GM18517 (cell line): ENCODE measurements around the gene THSD4.
"Not testable (repeated sequence)": the region's sequence is repeated elsewhere in the genome, so short reads cannot be mapped to it uniquely, and the experiment has no call there.

ENCODE experiments used
- ATAC-seq: cut with Tn5 transposase; IDR thresholded peaks from one replicate; pipeline ENCODE4 v1.9.1; 2021; ENCODE audit warnings: mild to moderate bottlenecking, moderate library complexity; ENCODE audit not compliant: unreplicated experiment

THSD4 gene

DNA sequence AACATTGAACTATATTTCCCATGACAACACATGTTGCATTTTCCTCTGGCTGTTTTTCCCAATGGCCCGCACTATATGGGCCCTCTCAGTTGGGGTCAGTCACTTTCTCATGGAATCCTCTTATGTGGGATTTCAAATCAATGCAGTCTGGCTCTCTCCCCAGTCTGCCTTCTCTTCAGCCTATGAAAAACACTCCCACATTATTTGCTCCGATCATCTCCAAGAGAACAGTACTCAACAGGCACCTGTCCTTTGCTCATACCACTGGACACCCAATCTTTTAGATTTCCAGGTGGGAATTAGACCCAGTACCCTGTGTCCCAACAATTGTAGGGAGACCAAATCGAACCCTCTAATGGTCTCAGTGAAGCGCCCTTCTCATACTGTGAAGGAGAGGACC, 251.3 kb downstream of the THSD4 start:
- ATAC-seq: no peak

GRCh38 chr15:71366926-71367325, 251.7 kb downstream of the THSD4 start:
- ATAC-seq: no peak

GRCh38 chr15:71367737-71368136, 252.5 kb downstream of the THSD4 start:
- not testable (repeated sequence) for ATAC-seq

DNA sequence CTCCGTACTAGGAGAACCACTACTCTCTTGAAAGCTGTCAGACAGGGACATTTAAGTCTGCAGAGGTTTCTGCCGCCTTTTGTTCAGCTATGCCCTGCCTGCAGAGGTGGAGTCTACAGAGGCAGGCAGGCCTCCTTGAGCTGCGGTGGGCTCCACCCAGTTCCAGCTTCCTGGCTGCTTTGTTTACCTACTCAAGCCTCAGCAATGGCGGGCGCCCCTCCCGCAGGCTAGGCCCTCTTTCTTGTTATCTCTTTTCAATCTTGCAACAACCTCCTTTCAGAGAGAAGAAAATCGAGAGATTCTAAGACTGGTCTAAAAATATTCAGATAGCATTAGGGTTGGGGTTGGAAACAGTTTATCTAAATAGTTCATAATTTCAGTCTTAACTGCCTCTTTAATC, 257.5 kb downstream of the THSD4 start:
- ATAC-seq: not testable (repeated sequence)

DNA sequence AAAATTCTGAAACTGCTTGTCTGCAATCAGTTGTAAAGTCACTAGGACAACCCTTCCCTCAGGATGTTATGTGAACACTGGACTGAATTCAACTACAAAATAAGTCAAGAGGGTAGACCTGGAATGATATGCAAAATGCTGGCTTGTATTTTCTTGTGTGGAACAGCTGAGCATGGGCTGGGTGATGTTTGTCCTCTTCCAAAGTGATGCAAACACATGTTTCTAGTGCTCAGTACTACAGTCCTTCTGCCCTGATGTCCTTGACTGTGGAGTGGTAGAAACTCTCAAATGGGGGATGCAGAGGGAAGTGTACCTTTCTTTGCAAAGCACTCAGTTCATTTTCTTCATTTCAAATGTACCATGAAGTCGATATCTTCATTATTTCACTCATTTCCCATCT, 258.6 kb downstream of the THSD4 start:
- no peak for ATAC-seq

GRCh38 chr15:71374607-71375352, 259.5 kb downstream of the THSD4 start:
- ATAC-seq: no peak

GRCh38 chr15:71375934-71376333, 260.7 kb downstream of the THSD4 start:
- ATAC-seq: no peak

DNA sequence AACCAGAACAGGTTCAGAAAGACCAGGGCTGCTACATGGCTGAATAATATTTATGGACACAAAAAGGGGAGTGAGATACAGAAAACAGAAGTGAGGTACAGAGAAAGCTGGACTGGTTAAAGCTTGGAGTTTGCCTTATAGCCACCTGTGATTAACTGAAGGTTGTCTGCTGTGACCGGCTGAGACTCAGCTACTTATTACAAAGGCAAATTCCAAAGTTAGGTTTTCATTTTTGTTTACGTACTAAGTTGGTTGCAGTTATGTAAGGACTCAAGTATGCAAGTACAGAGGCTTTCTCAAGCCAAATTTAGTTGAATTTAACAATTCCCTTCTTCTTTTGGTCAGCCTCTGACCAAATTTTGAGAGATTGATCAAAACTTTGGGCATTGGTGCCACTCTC, 264.6 kb downstream of the THSD4 start:
- no peak for ATAC-seq

DNA sequence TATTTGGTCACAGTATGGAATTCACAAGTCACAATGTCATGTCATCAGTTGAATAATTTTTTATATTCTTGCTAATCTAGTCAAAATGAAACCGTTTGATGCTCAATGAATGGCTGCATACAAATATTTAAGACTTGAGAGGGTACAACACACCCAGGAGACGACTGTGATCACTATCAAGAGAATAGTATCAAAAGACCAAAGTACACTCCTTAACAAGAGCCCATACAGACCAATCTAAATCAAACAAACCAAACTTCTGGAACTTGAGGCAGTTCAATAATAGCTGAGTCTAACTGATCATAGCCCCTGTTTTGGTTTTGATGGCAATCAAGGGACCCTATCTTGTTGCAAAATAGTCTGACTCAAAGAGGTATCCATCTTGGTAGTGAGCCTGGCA, 265.1 kb downstream of the THSD4 start:
- no peak for ATAC-seq

- ATAC-seq: no peak
Observed at GRCh38 chr15:71384501-71384900, 269.2 kb downstream of the THSD4 start.

GRCh38 chr15:71385026-71385425, 269.8 kb downstream of the THSD4 start:
- no peak for ATAC-seq

DNA sequence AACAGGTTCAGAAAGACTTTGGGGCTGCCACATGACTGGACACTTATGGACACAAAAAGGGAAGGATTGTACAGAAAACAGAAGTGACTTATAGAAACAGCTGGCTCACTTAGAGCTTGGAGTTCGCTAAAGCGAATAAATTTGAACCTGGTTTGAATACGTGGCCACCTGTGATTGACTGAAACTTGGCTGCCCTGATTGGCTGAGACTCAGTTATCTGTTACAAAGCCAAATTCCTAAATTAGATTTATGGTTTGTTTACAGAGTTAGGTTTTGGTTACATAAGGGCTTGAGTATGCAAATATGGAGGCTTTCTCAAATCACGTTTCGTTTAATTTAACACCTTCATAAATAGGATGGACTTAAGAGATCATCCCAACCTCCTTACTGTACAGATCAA, 270.2 kb downstream of the THSD4 start:
- ATAC-seq: no peak

DNA sequence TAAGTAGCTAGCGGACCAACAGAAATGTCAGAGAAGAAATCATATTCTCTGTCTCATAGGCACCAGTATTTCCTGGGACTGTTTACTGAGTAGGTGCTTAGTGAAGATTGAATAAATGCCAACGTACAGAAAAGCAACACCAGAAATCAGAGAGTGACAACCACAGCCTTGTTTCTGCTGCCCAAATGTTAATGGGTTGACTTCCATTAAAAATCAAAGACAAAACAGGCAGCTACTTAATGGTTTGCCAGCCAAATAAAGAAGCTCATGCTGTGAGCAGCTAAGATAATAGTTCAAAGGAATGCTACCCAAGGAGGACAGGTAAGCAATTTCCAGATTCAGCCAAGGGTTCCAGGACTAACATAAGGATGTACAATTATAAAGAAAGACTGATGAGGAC, 270.7 kb downstream of the THSD4 start:
- no peak for ATAC-seq

- no peak for ATAC-seq
Observed at GRCh38 chr15:71386448-71387236, 271.4 kb downstream of the THSD4 start.

DNA sequence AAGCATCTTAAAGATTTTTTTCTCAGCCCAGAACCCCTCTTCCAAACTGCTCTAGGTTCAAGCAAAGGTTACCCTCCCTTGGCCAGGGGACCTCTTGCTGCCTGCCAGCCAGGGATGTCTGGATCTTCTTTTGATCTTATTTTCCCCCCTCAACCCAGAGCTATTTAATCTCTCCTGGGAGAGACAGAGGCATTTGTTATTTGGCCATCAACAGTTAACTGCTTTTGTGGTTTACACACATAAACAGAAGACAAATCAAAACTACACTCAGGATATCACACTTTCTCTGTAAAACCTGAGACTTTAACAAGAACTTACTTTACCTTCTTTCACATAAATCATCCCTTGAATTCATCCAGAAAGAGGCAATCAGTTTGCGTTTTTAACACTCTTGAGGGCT, 272.5 kb downstream of the THSD4 start:
- ATAC-seq: no peak

GRCh38 chr15:71390096-71390495, 274.8 kb downstream of the THSD4 start:
- no peak for ATAC-seq

GRCh38 chr15:71391421-71392088, 276.3 kb downstream of the THSD4 start:
- ATAC-seq: no peak

DNA sequence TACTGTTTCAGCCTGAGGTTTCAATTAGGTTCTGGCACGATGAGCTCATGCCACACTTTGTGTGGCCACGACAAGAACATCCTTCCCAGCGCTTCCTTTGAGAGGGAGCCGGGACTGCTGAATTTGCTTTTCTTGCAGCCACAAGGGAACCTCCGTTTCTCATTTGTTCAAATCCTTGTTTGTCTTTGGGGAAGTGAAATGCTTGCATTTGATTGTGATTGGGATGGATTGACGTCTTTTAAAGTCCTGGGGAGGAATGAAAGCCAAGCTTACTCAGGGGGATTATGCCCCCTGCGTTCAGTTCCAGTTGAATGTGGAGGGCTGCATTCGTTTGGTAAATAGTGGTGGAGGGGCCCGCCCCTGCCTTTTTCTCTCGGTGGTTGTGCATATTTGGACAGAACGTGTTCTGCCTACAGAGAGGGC, 277.6 kb downstream of the THSD4 start:
- ATAC-seq: no peak

GRCh38 chr15:71393383-71393782, 278.1 kb downstream of the THSD4 start:
- ATAC-seq: no peak

GRCh38 chr15:71396536-71397125, 281.4 kb downstream of the THSD4 start:
- ATAC-seq: no peak

GRCh38 chr15:71397377-71397776, 282.1 kb downstream of the THSD4 start:
- ATAC-seq: no peak
